Right lobe of liver (tissue), 6 donors: ENCODE data around the gene DAZAP1. TPM values are rescaled to one million over a fixed set of nuclear protein-coding genes. Genes with fewer than 3 reads are reported as not detected.

Experiments
- ATAC-seq, 4 donors: fragments of 200-7000 bp; cut with Tn5 transposase; one replicate each; pipeline ENCODE4 v1.9.1; 2020; ENCODE audit warnings: mild to moderate bottlenecking in 4 of 4, moderate library complexity in 4 of 4
- DNase-seq, 3 donors: peaks; one replicate each; pipeline ENCODE4 v3.0.0-alpha.2; 2020
- H3K27ac ChIP-seq, 3 donors: fragments of 200-600 bp; one replicate each; pipeline ENCODE4 v1.8.0; 2022
- H3K27me3 ChIP-seq, 2 donors: fragments of 200-600 bp; one replicate each; pipeline ENCODE4 v1.8.0; 2022
- H3K36me3 ChIP-seq, 4 donors: fragments of 200-600 bp; sonication (generic) in 1 of 4; one replicate each; pipeline versions ENCODE4 v1.5.1 to v1.8.0; 2017 to 2022; ENCODE audit warnings: control low read depth in 1 of 4
- H3K4me1 ChIP-seq, 4 donors: fragments of 200-600 bp; sonication (generic) in 1 of 4; one replicate each; pipeline versions ENCODE4 v1.5.1 to v1.8.0; 2017 to 2022; ENCODE audit warnings: control low read depth in 1 of 4
- H3K4me3 ChIP-seq, 3 donors: fragments of 200-600 bp; one replicate each; pipeline ENCODE4 v1.8.0; 2022
- H3K9me3 ChIP-seq, 4 donors: fragments of 200-600 bp; sonication (generic) in 1 of 4; one replicate each; pipeline versions ENCODE4 v1.5.1 to v1.8.0; 2017 to 2022; ENCODE audit warnings: control low read depth in 1 of 4
- CTCF ChIP-seq, 4 donors: fragments of 200-600 bp in 3 of 4; fragments of 450-650 bp in 1 of 4; IDR thresholded peaks; one replicate each; pipeline versions ENCODE4 v1.5.1 to v1.8.0; 2016 to 2022; ENCODE audit warnings: antibody characterized with exemption in 4 of 4, mild to moderate bottlenecking in 2 of 4
- POLR2A ChIP-seq: fragments of 450-650 bp; IDR thresholded peaks from one replicate; pipeline ENCODE4 v1.6.1; 2017; ENCODE audit warnings: antibody characterized with exemption, mild to moderate bottlenecking
- WGBS: methylation state at CpG from one replicate; pipeline ENCODE4 v1.1.6; 2018; ENCODE audit warnings: low coverage, low lambda C conversion rate; ENCODE audit not compliant: insufficient coverage; ENCODE audit errors: missing lambda C conversion rate; 5-methylcytosine and 5-hydroxymethylcytosine counted together
- intact Hi-C, 2 donors: fragments of 100-400 bp; cut with DNase I; formaldehyde crosslinking; loops; one replicate each; pipeline versions ENCODE4 v1.11.2 to v1.14.1; 2022
- total RNA-seq, 6 experiments: library from RNA; depleted of rRNA in 2 of 6; stranded (reverse); fragments of >200 nt in 2 of 6; fragmentation: NEBNext Ultra II Directional in 3 of 6; extraction: Animal tissue kit (Norgen Biotek cat#: 25700) in 3 of 6; gene quantifications; one replicate each; pipeline versions ENCODE4 v1.1.0 to v1.2.4, GENCODE V29; 2016 to 2023
- donor health status: DM: no; HTN: yes; CAD: no.
- donor health status: DM: no; HTN: no; CAD: no.
- donor health status: DM: no; HTN: no; CAD: no.
- donor health status: DM: no; HTN: yes; CAD: no.
- donor health status: DM: no; HTN: yes; CAD: no.

DAZAP1 gene
- total RNA-seq, 6 experiments from 2014 or later, result 22.3 to 50.9 (median 42.2) TPM

DNA sequence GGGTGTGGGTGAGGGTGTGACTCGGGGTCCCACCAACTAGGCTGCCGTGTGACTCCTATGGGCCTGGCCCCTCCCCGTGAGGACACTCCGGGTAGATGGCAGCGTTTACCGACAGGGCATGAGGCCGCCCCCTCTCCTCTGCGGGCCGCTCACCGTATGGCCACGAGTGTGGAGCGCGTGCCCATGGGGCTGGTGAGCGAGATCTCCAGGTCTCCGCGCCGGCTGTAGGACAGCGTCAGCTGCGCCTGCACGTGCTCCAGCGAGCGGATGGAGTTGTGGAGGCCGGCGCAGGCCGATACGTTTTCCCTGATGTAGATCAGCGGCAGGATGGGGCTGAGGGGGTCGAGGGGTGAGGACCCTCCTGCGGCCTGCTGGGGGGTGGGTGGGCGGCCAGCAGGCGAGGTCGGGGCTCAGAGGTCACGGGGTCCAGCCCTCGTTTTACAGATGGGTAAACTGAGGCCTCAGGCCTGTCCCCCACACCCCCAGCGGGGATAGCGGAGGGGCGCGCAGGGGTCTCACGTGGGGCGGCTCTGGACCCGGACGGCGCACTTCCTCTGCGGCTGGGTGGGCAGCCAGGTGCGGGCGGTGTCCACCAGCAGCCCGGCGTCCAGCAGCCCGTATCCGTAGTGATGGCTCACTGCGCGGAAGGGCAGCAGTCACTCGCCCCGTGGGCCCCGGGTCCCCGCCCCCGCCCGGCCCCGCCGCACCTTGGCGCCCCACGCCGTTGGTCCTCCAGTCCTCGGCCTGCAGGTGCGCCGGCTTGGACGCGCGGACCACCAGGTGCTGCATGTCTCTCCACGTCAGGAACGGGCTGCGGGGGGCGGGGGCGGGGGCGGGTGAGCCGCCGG is 76.0 kb downstream of the DAZAP1 start:
- Histone ChIP-seq H3K27me3 (no peaks in the 10 kb centered on the region), H3K36me3 (no peaks in the 10 kb centered on the region), H3K27ac (no peak overlapping the region), H3K4me1 (peaks cover 0 to 1% (median 0%) of the 10 kb centered on the region in 4 donors), H3K4me3 (no peak overlapping the region), H3K9me3 (no peaks in the 10 kb centered on the region)
- ATAC-seq (no peak), DNase-seq (peak in 1 of 3 donors; percentile 19)
- WGBS, result 85% methylated on average over 4 of the region's 77 CpGs
- TF ChIP-seq CTCF (IDR thresholded peaks at IDR 0.05), result no peak
- no peak for TF ChIP-seq POLR2A
- intact Hi-C loops, result no loop called here

DNA sequence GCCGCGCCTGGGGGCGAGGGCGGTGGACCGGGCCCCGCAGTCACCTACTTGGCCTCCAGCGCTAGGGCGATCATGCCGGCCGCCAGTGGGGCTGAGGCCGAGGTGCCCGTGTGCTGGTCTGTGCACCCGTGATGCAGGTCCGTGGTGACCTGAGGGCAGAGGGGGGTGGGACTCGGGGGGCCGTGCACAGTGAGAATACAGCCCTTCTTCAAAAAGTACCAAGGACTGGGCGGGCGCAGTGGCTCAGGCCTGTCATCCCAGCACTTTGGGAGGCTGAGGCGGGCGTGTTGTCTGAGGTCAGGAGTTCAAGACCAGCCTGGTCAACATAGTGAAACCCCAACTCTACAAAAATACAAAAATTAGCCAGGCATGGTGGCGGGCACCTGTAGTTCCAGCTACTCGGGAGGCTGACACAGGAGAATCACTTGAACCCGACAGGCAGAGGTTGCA is 76.6 kb downstream of the DAZAP1 start:
- Histone ChIP-seq H3K4me3 (no peak overlapping the region), H3K4me1 (no peaks in the 10 kb centered on the region), H3K27me3 (no peaks in the 10 kb centered on the region), H3K36me3 (no peaks in the 10 kb centered on the region), H3K27ac (no peak overlapping the region), H3K9me3 (no peaks in the 10 kb centered on the region)
- TF ChIP-seq POLR2A (no peak), CTCF (IDR thresholded peaks at IDR 0.05) (no peak)
- intact Hi-C loops, result no loop called here
- DNase-seq, result no peak
- 93% methylated on average over 3 of the region's 23 CpGs for WGBS
- no peak for ATAC-seq

Other genes with a start within 250 kb of the DAZAP1 start
- 10 to 100 TPM; 21.5 to 54.4 (median 25.5) TPM for gene SBNO2, start 233.3 kb upstream of the DAZAP1 start, total RNA-seq
- 10 to 100 TPM; 23.8 to 34.0 (median 29.5) TPM for gene STK11, start 201.8 kb upstream of the DAZAP1 start, total RNA-seq
- gene CBARP, start 169.6 kb upstream of the DAZAP1 start, total RNA-seq, result under 1 TPM; 0.15 to 0.62 (median 0.31) TPM
- gene ATP5F1D, start 165.8 kb upstream of the DAZAP1 start, total RNA-seq, result 100 to 1,000 TPM in 5 of 6 experiments, 10 to 100 TPM in 1; 98.1 to 240 (median 137) TPM
- gene MIDN, start 159.0 kb upstream of the DAZAP1 start, total RNA-seq, result 10 to 100 TPM; 22.3 to 55.1 (median 29.3) TPM
- 100 to 1,000 TPM in 2 of 6 experiments, 10 to 100 TPM in 4; 69.2 to 111 (median 89.5) TPM for gene CIRBP, start 138.3 kb upstream of the DAZAP1 start, total RNA-seq
- 100 to 1,000 TPM in 1 of 6 experiments, 10 to 100 TPM in 5; 34.0 to 103 (median 43.8) TPM for gene FAM174C, start 132.1 kb upstream of the DAZAP1 start, total RNA-seq
- gene EFNA2, start 121.7 kb upstream of the DAZAP1 start, total RNA-seq, result 10 to 100 TPM in 1 of 6 experiments, 1 to 10 TPM in 5; 4.2 to 10.3 (median 5.6) TPM
- gene NDUFS7, start 23.7 kb upstream of the DAZAP1 start, total RNA-seq, result 100 to 1,000 TPM in 2 of 6 experiments, 10 to 100 TPM in 4; 70.1 to 210 (median 85.0) TPM
- gene GAMT, start 6.0 kb upstream of the DAZAP1 start, total RNA-seq, result 100 to 1,000 TPM; 151 to 380 (median 221) TPM
- gene RPS15, start 30.8 kb downstream of the DAZAP1 start, total RNA-seq, result 1,000 to 10,000 TPM in 2 of 6 experiments, 100 to 1,000 TPM in 4; 334 to 1,615 (median 355) TPM
- under 1 TPM in 3 of 6 experiments, not detected in 3; 0.06 to 0.13 (median 0.06) TPM for gene APC2, start 42.5 kb downstream of the DAZAP1 start, total RNA-seq
- 10 to 100 TPM; 12.2 to 32.7 (median 15.3) TPM for gene C19orf25, start 71.6 kb downstream of the DAZAP1 start, total RNA-seq
- 1 to 10 TPM; 2.0 to 8.0 (median 3.6) TPM for gene PCSK4, start 82.8 kb downstream of the DAZAP1 start, total RNA-seq
- gene REEP6, start 83.6 kb downstream of the DAZAP1 start, total RNA-seq, result 100 to 1,000 TPM; 113 to 218 (median 177) TPM
- 1 to 10 TPM; 1.8 to 6.9 (median 4.5) TPM for gene ADAMTSL5, start 105.4 kb downstream of the DAZAP1 start, total RNA-seq
- not detected for gene PLK5, start 116.5 kb downstream of the DAZAP1 start, total RNA-seq
- 10 to 100 TPM in 3 of 6 experiments, 1 to 10 TPM in 3; 6.7 to 16.6 (median 10.3) TPM for gene MEX3D, start 160.7 kb downstream of the DAZAP1 start, total RNA-seq
- gene MBD3, start 185.3 kb downstream of the DAZAP1 start, total RNA-seq, result 10 to 100 TPM; 27.3 to 72.1 (median 30.1) TPM
- gene UQCR11, start 197.9 kb downstream of the DAZAP1 start, total RNA-seq, result 100 to 1,000 TPM in 4 of 6 experiments, 10 to 100 TPM in 2; 59.6 to 202 (median 172) TPM
- 10 to 100 TPM; 11.0 to 30.1 (median 15.9) TPM for gene TCF3, start 245.0 kb downstream of the DAZAP1 start, total RNA-seq